Measurements from ENCODE around the gene UBE2S.

- no peak for TF ChIP-seq CTCF (IDR thresholded peaks at IDR 0.05)
- no peak for TF ChIP-seq POLR2A (IDR thresholded peaks at IDR 0.05)
These were observed 37.1 kb downstream of the UBE2S start, which contains the start of gene IL11 for GRCh38 chr19:55370305-55370988.
